Measurements from ENCODE around the gene TAS2R10.
"Not testable (repeated sequence)": the region's sequence is repeated elsewhere in the genome, so short reads cannot be mapped to it uniquely, and the experiment has no call there.

Gene TAS2R10, protein sequence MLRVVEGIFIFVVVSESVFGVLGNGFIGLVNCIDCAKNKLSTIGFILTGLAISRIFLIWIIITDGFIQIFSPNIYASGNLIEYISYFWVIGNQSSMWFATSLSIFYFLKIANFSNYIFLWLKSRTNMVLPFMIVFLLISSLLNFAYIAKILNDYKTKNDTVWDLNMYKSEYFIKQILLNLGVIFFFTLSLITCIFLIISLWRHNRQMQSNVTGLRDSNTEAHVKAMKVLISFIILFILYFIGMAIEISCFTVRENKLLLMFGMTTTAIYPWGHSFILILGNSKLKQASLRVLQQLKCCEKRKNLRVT

DNA sequence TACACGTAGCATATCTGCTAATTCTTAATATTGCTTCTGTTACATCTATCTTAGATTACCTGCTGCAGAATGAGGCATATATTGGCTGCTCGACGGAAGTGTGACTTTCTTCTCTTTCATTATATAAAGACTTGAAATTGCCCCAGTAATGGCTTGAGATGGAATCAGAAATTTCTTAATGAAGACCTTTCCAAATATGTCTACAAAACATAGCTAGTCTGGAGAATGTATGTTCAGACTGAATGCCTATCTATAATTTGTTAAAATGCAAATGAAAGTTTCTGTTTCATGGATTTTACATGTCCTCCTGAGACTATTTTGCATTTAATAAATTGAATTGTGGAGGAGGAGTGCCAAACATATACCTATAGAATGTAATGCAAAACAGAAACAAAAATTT lies at the start of gene TAS2R10:
Gene TAS2R10, minus strand, starts transcription at position 101 of the 400 bp plus-strand sequence. Its CDS starts 89 bp downstream, at position 12.
- no peak for DNase-seq (ENCODE audit: low read depth)

DNA sequence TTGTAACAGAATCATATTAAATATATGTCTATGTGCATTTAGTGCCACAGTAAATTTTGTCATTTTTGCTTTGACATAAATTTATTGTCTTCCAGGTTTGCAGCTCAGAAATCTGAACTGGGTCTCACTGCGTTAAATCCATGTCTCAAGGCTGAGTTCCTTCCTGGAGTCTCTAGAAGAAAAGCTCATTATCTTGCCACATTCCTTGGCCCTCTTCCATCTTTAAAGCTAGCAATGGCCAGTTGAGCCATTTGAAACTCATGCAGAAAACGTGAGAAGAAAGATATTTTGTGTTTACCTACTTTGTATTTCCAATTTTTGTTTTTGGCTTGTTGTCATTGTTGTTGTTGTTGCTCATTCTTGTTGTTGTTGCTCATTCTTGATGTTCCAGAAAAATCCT lies 47.2 kb upstream of the TAS2R10 start:
- DNase-seq (ENCODE audit: low read depth), result peak; percentile 56

DNA sequence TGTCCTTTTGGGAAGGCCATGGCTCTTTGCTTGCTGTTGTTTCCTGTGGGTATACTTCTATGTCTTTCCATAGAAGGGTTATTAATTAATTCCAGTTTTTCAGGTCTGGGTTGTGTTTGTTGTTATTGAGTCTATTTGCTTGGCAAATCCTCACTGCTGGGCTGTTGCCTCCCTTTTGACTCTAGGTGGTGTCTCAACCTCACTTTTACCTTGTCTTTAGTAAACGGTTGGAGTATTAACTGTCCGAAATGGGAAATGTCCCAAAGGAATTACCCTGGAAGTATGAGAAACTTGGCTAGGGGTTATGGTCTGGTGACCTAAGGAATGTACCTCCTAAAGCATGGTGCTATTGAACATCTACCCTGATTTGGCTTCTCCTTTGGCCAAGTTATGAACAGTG lies 41.2 kb upstream of the TAS2R10 start:
- no peak for DNase-seq (ENCODE audit: low read depth)

DNA sequence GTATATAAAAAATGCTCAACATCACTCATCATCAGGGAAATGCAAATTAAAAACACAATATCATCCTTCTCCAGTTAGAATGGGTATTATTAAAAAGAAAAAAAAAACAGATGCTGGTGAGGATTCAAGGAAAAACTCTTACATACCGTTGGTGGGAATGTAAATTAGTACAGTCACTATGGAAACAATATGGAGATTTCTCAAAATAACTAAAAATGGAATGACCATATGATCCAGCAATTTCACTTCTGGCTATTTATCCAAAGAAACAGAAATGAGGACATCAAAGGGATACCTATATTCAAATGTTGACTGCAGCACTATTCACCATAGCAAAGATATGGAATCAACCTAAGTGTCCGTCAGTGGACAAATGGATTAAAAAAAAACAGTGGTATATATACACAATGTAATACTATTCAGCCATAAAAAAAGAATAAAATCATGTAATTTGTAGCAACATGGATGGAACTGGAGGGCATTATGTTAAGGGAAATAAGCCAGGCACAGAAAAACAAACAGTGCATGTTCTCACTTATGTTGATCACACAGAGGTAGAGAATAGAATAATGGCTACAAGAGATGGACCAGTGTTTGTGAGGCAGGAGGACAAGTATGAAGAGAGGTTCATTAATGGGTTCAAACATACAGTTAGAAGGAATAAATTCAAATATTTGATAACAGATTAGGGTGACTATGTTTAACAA lies 37.5 kb upstream of the TAS2R10 start:
- no peak for DNase-seq (ENCODE audit: low read depth)

DNA sequence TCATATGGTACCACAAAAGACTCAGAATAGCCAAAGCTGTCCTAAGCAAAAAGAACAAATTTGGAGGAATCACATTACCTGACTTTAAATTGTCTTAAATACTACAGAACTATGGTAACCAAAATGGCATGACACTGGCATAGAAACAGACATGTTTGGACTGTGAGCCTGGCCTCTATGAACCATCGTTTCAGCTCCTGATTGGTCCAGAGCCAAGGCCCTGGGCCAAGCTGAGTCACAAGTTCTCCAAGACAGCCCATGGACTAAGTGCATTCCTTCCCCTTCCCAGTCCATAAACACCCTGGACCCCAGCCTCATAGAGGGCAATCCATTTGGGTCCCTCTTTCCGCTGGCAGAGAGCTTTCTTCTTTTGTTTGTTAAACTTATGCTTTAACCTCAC lies 35.2 kb upstream of the TAS2R10 start:
- no peak for DNase-seq (ENCODE audit: low read depth)

DNA sequence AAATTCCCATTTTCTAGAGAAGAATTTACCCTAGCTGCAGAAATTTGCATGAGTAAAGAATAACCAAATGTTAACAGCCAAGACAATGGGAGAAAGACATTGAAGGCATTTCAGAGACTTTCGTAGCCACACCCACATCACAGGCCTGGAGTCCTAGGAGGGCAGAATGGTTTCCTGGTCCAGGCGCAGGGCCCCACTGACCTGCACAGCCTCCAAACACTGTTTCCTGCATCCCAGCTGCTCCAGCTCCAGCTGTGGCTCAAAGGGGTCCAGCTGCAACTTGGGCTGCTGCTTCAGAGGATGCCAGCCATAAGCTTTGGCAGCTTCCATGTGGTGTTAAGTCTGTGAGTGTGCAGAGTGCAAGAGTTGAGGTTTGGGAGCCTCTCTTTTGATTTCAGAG lies 29.6 kb upstream of the TAS2R10 start:
- no peak for DNase-seq (ENCODE audit: low read depth)

DNA sequence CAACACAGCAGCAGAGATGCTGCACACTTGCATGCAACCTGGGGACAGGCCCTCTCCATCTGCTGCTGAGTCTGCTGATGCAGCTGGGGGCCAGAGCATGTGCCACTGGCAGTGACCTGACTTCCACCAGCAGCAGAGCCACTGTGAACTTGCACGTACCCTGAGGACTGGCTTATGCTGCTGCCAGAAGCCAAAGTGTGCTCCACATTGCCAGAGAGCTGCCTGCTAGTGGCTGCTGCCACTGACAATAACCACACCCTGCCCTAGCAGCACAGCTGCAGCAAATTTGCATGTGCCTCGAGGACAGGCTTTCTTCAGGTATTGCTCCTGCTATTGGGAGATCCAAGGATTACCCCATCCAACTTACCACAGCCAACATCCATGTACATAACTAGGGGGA lies 27.6 kb upstream of the TAS2R10 start:
- DNase-seq (ENCODE audit: low read depth), result no peak

DNA sequence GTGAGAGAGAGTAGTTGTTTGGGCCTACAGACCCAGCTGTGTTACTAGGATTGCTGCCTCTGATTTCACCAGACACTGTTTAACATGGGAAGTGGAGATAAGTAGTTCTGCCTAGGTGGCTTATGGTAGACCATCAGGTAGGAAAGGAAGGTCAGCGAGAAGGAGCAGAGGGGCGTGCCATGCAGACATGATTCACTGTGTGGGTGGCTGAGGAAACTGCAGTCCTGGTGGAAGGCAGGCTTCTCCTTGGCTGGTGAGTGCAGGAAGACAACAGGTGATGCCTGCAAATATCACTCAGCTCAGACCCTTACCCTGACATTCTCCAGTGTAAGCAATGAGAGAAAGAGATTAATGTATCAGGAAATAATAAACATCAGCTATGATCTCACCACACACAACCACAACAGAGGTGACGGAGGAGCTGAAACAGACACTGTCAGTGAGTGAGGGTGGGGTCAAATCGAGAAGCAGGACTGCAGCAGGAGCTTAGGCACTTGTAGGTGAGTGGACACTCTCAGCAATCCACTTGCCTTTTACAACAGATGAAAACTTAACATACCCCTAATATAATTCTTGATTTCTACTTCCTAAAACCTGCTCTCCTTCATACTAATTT lies 25.2 kb upstream of the TAS2R10 start:
- DNase-seq (ENCODE audit: low read depth), result no peak

DNA sequence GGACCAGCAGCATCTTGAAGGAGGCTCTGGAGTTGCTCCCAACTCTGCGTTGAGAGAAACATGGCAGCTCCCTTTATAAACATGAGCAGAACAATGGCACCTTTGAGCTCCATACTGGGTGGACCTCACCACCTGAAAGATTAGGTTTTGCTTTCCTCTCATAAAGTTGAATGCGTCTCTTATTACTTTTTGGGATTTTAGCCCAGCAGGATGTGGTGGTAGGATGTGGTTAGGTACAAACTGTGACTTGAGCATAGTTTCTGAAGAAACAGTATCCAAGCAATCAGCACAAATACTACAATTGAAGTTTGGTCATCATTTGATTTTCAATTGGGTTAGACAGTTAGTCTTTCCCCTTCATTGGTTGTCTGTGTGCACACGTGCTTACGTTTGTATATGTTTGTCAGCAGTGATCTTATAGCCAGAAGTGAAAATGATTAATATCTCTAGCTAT lies 23.3 kb upstream of the TAS2R10 start, which contains the start of gene PRR4:
Gene PRR4, minus strand, starts transcription at position 51 of the 454 bp plus-strand sequence. Its CDS starts 38 bp downstream, at position 13.
- DNase-seq (ENCODE audit: low read depth), result no peak

DNA sequence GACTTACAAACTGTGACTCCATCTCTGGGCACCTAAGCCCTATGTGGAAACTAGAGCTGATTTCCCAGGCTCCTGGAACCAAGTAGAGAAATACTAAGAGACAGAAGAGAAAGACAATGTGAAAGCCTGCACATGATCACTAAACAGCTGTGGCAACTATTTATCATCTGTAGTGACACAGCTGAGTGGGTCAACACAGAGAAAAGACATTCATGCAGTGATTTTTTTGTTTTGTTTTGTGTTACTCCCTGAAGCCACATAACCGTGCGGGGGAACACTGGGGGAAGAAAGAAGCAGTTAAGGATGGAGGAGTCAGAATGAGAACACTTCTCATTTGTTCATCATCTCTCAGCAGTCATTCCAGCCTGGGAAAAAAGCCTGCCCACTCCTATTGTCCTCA lies 21.6 kb upstream of the TAS2R10 start:
- DNase-seq (ENCODE audit: low read depth), result no peak

DNA sequence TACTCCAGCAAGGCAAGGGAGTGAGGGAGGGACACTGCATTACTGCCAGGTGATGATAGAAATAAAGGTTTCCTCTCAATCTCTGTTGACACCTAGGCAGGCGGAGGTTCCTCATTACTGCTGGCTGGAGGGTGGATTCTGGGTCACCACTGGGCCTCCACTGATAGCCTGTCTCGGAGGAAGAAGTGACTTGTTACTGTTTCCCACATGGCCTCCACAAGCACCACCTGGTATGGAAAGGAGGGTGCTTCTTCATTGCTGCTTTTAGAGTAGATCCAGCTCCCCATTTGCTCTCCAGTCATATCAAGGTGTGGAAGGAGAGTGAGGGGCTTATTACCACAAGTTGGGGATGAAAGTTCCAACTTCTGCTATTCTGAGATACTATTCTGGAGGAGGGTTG lies 16.7 kb upstream of the TAS2R10 start:
- DNase-seq (ENCODE audit: low read depth), result no peak

DNA sequence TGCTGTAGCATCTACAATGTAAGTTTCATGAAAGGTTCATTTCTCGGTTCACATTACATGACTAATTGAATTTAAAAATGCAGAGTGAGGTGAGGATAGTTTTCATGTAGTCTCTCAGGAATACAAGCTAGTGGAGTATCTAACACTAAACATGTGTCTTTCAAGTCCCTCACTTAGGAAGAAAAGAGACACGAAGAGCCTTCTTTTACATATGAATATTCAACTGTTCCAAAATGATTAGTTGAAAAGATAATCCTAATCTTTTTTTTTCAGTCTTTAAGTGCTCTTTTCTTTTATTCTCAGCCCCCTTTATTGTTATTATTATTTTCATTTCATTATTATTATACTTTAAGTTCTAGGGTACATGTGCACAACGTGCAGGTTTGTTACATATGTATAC lies 12.3 kb upstream of the TAS2R10 start:
- DNase-seq (ENCODE audit: low read depth), result no peak

DNA sequence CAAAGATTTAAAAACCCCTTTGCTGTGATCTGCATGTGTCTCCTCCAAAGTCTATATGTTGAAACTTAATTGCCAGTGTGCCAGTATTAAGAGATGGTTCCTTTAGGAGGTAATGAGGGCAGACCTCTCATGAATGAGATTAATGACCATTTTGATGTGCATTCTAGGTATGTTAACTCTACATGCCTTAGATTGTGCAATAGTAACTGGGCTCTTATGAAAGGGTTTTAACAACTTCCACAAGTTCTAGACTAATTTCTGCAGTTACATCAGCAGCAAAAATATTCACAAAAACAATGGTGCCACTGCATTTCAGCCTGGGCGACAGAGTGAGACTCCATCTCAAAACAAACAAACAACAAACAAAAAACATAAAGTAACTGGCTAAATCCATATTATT lies 3.8 kb upstream of the TAS2R10 start:
- peak; percentile 55 for DNase-seq (ENCODE audit: low read depth)

DNA sequence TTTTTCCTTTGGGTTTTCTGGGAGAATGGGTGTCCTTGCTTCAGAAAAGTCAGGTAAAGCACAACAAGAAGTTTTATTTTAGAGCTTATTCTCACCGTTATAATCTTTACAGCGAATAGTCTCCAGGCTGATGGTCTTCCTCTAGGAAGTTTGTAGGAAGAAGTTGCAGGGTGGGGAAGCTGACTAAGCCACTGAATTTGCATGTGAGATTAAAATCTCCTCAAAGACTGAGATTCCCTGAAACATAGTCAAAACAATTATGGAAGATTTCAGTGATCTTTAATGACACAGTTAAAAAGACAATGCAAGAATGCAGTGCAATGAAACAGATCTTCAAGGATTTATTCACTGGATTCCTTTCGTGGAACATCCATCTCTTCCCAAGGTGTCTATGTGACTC lies 1.2 kb downstream of the TAS2R10 start:
- no peak for DNase-seq (ENCODE audit: low read depth)

DNA sequence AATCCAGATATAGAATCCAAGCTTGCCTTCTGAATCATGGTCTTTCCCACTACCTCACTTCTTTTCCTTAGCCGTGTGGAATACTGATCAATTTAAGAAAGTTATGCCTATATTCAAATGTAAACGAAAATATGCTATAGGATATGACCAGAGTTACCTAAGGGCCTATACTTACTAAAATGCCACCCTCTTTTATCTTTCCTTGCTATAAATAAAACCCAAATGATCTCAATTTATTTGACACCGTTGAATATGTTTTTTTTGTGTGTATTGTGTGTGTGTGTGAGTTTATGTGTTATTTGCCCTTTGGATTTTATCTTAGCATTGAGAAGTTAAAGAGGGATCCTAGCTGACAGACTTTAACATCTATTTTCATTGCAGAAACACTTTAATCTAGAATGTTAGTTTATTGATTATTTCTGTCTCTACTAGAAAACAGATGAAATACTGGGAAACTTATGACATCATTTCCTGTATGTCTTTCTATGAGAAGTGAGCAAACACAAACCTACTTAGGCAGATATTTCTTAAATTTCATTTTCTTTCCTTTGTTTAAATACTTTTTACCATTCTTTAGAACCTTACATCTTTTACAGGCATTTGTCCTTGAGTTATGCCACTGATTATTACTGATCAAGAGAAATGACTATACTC lies 14.1 kb downstream of the TAS2R10 start:
- DNase-seq (ENCODE audit: low read depth), result no peak

DNA sequence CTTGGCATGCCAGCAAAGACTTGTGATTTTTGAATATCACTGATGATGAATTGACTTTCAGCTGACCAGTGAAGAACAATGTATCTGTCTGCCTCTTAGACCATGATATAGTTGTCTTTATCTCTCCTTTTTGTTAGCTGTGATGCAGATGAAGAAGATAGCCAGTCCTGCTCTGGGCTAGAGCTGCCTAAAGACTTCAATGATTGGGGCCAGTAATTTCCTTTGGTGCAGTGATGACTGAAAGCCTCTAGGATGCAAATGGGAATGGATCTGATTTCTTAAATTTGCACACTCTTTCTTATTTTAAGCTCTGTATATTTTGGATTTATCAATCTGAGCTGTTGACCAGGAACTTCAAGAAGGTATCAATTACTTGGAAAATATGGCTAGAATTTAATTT lies 16.1 kb downstream of the TAS2R10 start, which contains the start of gene TAS2R9:
Gene TAS2R9, minus strand, starts transcription at position 101 of the 400 bp plus-strand sequence. Its CDS starts 93 bp downstream, at position 8.
- DNase-seq (ENCODE audit: low read depth), result no peak

DNA sequence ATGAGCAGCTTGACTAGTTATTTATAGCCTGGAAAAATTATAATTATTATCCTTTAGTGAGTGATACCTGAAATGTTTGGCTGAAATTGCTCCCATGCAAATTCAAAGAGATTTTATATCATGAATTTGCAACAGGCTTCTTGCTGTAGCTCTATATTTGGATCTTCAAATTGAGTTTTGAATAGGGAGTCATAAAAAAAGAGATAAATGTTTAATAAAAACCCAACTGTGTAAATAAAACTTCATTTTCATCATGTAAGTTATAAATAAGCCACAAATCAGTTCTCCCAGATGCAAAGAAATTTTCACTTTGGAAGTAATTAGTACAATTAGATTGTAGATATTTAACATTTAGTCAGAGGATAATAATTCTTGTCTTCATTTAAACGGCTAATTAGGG lies 19.0 kb downstream of the TAS2R10 start, which contains the start of gene TAS2R8:
Gene TAS2R8, minus strand, starts transcription at position 101 of the 400 bp plus-strand sequence. CDS start 306 bp downstream, outside the sequence.
- no peak for DNase-seq (ENCODE audit: low read depth)

DNA sequence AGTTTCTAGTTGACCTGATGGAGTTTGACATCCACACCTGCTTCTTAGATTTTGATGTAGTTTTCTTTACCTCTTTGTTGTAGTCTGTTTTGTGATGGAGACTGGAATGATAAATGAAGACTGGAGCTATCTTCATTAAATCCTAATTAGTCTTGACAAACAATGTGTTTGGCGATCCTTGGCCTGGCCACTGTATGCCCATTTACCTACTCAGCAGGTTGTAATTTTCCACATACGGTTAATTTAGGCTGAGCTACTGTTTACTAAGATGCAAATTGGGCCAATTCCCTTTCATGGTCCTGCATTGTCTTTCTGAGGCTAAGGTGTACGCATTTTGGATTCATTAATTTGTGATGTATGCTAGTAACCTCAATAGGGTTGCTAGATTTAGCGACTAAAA lies 23.6 kb downstream of the TAS2R10 start, which contains the start of gene TAS2R7:
Gene TAS2R7, minus strand, starts transcription at position 41 of the 400 bp plus-strand sequence. CDS start 57 bp downstream, outside the sequence.
- DNase-seq (ENCODE audit: low read depth), result no peak

DNA sequence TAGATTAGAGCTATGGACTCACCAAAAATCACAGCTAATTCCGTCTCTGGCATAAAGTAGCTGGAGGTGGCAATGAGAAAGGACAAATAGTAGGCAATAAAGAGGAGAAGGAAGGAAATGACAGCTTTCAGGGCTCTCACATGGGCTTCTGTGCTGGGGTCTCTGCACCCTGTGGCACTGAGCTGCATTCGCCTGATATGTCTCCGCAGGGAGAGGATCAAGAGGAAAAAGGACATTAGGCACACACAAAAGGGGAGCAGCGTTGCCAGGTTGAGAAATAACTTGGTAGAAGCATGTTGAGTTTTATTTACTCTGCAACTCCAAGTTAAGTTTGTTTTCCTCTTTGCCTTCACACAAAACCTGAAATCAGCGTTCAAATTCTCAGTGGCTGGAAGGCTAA lies 24.4 kb downstream of the TAS2R10 start:
- no peak for DNase-seq (ENCODE audit: low read depth)

DNA sequence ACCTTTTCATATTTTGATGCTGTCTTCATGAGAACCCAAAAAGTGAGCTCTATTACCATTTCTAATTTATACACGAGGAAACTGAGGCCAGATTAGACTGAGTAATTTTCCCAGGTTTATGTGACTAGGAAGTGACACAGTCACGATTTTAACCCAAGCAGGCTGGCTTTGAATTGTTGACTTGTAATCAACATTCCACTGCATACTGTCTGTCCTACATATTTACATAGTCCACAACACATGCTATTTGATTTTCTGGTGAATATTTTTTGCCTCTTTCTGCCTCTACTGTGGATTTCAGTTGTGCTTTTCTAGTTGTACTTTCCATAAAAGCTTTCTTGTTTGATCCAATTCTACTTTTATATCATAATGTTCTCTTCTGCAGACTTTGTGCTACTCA lies 31.9 kb downstream of the TAS2R10 start:
- DNase-seq (ENCODE audit: low read depth), result no peak

DNA sequence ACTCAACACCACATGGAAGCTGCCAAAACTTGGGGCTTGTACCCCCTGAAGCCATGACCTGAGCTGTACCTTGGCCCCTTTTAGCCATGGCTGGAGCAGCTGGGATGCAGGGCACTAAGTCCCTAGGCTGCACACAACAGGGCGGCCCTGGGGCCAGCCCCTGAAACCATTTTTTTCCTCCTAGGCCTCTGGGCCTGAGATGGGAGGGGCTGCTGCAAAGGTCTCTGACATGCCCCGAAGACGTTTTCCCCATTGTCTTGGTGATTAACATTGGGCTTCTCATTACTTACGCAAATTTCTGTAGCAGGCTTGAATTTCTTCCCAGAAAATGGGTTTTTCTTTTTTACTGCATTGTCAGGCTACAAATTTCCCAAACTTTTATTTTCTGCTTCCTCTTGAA lies 34.4 kb downstream of the TAS2R10 start:
- DNase-seq (ENCODE audit: low read depth), result not testable (repeated sequence)

DNA sequence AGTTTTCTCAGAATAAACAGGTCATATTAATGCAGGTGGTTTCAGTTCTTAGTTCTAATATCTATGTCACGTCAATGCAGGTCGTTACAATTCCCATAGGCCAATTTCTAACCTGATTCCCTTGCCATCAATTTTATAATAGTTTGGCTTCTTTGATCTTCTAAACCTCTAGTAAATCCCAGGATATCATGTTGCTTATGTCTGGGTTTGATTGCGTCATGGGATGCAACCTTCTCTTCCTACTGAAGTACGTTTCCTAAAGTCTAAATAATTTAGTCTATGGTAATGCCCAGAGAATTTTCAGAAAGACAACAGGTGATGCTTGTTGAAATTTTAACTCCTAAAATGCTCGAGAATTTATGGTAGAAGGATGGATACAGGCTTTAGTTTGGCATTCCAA lies 42.9 kb downstream of the TAS2R10 start:
- peak; percentile 2 for DNase-seq (ENCODE audit: low read depth)
